H1 (cell line): ENCODE results near the gene CFC1B. TPM values are rescaled to one million over a fixed set of nuclear protein-coding genes. Genes with fewer than 3 reads are reported as not detected.
"Not testable (repeated sequence)": the region's sequence is repeated elsewhere in the genome, so short reads cannot be mapped to it uniquely, and the experiment has no call there.

Experiments used
- CTCF ChIA-PET: fragments of 300-600 bp; sonication (Branson Sonifier 250); formaldehyde crosslinking; loops from one replicate; lab custom pipeline; 2021; ENCODE audit not compliant: partially characterized antibody; lab: Charles Lee
- POLR2A ChIA-PET: fragments of 300-600 bp; sonication (Branson Sonifier 250); formaldehyde crosslinking; loops from one replicate; lab custom pipeline; 2021; ENCODE audit warnings: inconsistent platforms; ENCODE audit not compliant: partially characterized antibody; lab: Charles Lee
- DNase-seq, 2 experiments: peaks; one replicate each; pipeline versions ENCODE4 v3.0.0 to v3.0.0-alpha.2; 2010 to 2022; ENCODE audit warnings: low spot score in 2 of 2, low read depth in 1 of 2, mixed read lengths in 1 of 2
- FAIRE-seq: peaks from 2 replicates; lab custom pipeline; 2011; peaks lifted over from hg19 to GRCh38; lab: Jason Lieb, UNC
- H2AFZ ChIP-seq: 2 replicates; pipeline ENCODE4 v1.8.1; 2012; ENCODE audit warnings: low read length, inconsistent platforms
- H2AK5ac ChIP-seq: 2 replicates; pipeline ENCODE4 v1.6.1; 2013; ENCODE audit warnings: low read depth, low read length
- H2BK120ac ChIP-seq: replicated peaks from 2 replicates; pipeline ENCODE3; 2013; ENCODE audit warnings: low read depth, low read length, inconsistent platforms
- H2BK12ac ChIP-seq: 2 replicates; pipeline ENCODE4 v1.6.1; 2013; ENCODE audit warnings: low read depth, low read length
- H2BK15ac ChIP-seq: 2 replicates; pipeline ENCODE4 v1.6.1; 2013; ENCODE audit warnings: low read length
- H2BK20ac ChIP-seq: 2 replicates; pipeline ENCODE4 v1.6.1; 2013; ENCODE audit warnings: low read length
- H2BK5ac ChIP-seq: 2 replicates; pipeline ENCODE4 v1.6.1; 2013; ENCODE audit warnings: low read depth, low read length
- H3K14ac ChIP-seq: 2 replicates; pipeline ENCODE4 v1.6.1; 2013; ENCODE audit warnings: inconsistent platforms; ENCODE audit not compliant: insufficient read length
- H3K18ac ChIP-seq: 2 replicates; pipeline ENCODE4 v1.6.1; 2013; ENCODE audit warnings: low read length; ENCODE audit errors: extremely low read depth
- H3K23ac ChIP-seq: 2 replicates; pipeline ENCODE4 v1.6.1; 2013; ENCODE audit warnings: inconsistent platforms; ENCODE audit not compliant: insufficient read length
- H3K23me2 ChIP-seq: 2 replicates; pipeline ENCODE4 v1.6.1; 2013; ENCODE audit warnings: low read depth, low read length
- H3K27ac ChIP-seq: 2 replicates; pipeline ENCODE4 v1.6.1; 2011; ENCODE audit warnings: low read depth, low read length, inconsistent platforms
- H3K27me3 ChIP-seq, 4 experiments: replicated peaks in 1 of 4; 1 replicate in 1 of 4; 2 replicates in 3 of 4; pipeline versions ENCODE4 v1.6.1 to v1.8.1; 2011 to 2013; ENCODE audit warnings: low read length in 3 of 4, mild to moderate bottlenecking in 3 of 4, inconsistent platforms in 2 of 4, mixed read lengths in 2 of 4, moderate library complexity in 1 of 4; ENCODE audit not compliant: control insufficient read depth in 3 of 4, insufficient read depth in 3 of 4; ENCODE audit errors: extremely low read depth in 1 of 4
- H3K36me3 ChIP-seq, 4 experiments: 2 replicates each; pipeline versions ENCODE4 v1.6.1 to v1.8.1; 2011 to 2013; ENCODE audit warnings: mild to moderate bottlenecking in 4 of 4, low read length in 3 of 4, moderate library complexity in 2 of 4, control low read depth in 1 of 4, inconsistent platforms in 1 of 4; ENCODE audit not compliant: insufficient read depth in 4 of 4, control insufficient read depth in 2 of 4
- H3K4ac ChIP-seq: replicated peaks from 2 replicates; pipeline ENCODE3; 2013; ENCODE audit warnings: low read length, low read depth, mixed read lengths, inconsistent platforms; ENCODE audit not compliant: insufficient read length
- H3K4me1 ChIP-seq, 4 experiments: replicated peaks in 1 of 4; 1 replicate in 1 of 4; 2 replicates in 3 of 4; pipeline versions ENCODE4 v1.6.1 to v1.8.1; 2011 to 2013; ENCODE audit warnings: low read length in 3 of 4, inconsistent platforms in 2 of 4, mixed read lengths in 1 of 4; ENCODE audit not compliant: insufficient read depth in 4 of 4, control insufficient read depth in 3 of 4
- H3K4me2 ChIP-seq, 2 experiments: 2 replicates each; pipeline versions ENCODE4 v1.6.1 to v1.8.1; 2011 to 2013; ENCODE audit warnings: low read depth in 2 of 2, low read length in 2 of 2, control low read depth in 1 of 2, inconsistent platforms in 1 of 2, mild to moderate bottlenecking in 1 of 2; ENCODE audit not compliant: insufficient read depth in 1 of 2
- H3K4me3 ChIP-seq, 4 experiments: fragments of 200-600, 300-600 bp in 1 of 4; sonication (generic), shearing (Covaris generic), sonication (Bioruptor Twin) in 1 of 4; 2 replicates each; pipeline versions ENCODE4 v1.5.1 to v1.8.1; 2011 to 2016; ENCODE audit warnings: low read length in 4 of 4, low read depth in 3 of 4, control low read depth in 2 of 4, inconsistent platforms in 2 of 4, mild to moderate bottlenecking in 2 of 4, mixed read lengths in 1 of 4, moderate library complexity in 1 of 4; ENCODE audit not compliant: insufficient read depth in 2 of 4; ENCODE audit errors: extremely low read depth in 1 of 4
- H3K56ac ChIP-seq: replicated peaks from 2 replicates; pipeline ENCODE3; 2013; ENCODE audit warnings: low read depth, mild to moderate bottlenecking, mixed read lengths, low read length, inconsistent platforms; ENCODE audit not compliant: insufficient read length
- H3K79me1 ChIP-seq: 2 replicates; pipeline ENCODE4 v1.6.1; 2013; ENCODE audit warnings: low read depth, low read length, control low read depth
- H3K79me2 ChIP-seq, 2 experiments: 2 replicates each; pipeline versions ENCODE4 v1.6.1 to v1.8.1; 2012 to 2013; ENCODE audit warnings: low read length in 2 of 2, mild to moderate bottlenecking in 2 of 2, inconsistent platforms in 1 of 2; ENCODE audit not compliant: insufficient read depth in 2 of 2, control insufficient read depth in 1 of 2
- H3K9ac ChIP-seq, 4 experiments: replicated peaks in 1 of 4; 1 replicate in 1 of 4; 2 replicates in 3 of 4; pipeline versions ENCODE4 v1.6.1 to v1.8.1; 2011 to 2013; ENCODE audit warnings: low read depth in 3 of 4, low read length in 3 of 4, control low read depth in 2 of 4, mild to moderate bottlenecking in 2 of 4, moderate library complexity in 2 of 4, inconsistent platforms in 1 of 4; ENCODE audit errors: extremely low read depth in 1 of 4
- H3K9me3 ChIP-seq, 2 experiments: 2 replicates each; pipeline versions ENCODE4 v1.6.1 to v1.8.1; 2012 to 2013; ENCODE audit warnings: mild to moderate bottlenecking in 2 of 2, moderate library complexity in 2 of 2, control low read depth in 1 of 2, inconsistent platforms in 1 of 2, low read depth in 1 of 2, low read length in 1 of 2, mixed read lengths in 1 of 2; ENCODE audit not compliant: insufficient read depth in 2 of 2
- H4K20me1 ChIP-seq, 2 experiments: replicated peaks in 1 of 2; 2 replicates each; pipeline versions ENCODE3 to v1.8.1; 2011 to 2013; ENCODE audit warnings: inconsistent platforms in 2 of 2, low read length in 2 of 2, mild to moderate bottlenecking in 1 of 2; ENCODE audit not compliant: insufficient read depth in 2 of 2, control insufficient read depth in 1 of 2
- H4K5ac ChIP-seq: 2 replicates; pipeline ENCODE4 v1.6.1; 2013; ENCODE audit warnings: low read length, low read depth, mixed read lengths, inconsistent platforms; ENCODE audit not compliant: insufficient read length
- H4K8ac ChIP-seq: 2 replicates; pipeline ENCODE4 v1.8.0; 2013; ENCODE audit warnings: mild to moderate bottlenecking, moderate library complexity, low read length, inconsistent platforms; ENCODE audit not compliant: insufficient read depth; ENCODE audit errors: extremely low read depth
- H4K91ac ChIP-seq: replicated peaks from 2 replicates; pipeline ENCODE3; 2013; ENCODE audit warnings: low read length, mixed read lengths, inconsistent platforms; ENCODE audit not compliant: insufficient read length
- WGBS, 2 experiments: shearing (Covaris generic) in 1 of 2; methylation state at CpG; one replicate each; pipeline versions ENCODE4 v1.1.6 to v1.1.7; 2013 to 2015; ENCODE audit warnings: low lambda C conversion rate in 2 of 2, mixed read lengths in 2 of 2, inconsistent platforms in 1 of 2, low coverage in 1 of 2, missing lambda C conversion rate in 1 of 2; ENCODE audit not compliant: insufficient replicate concordance in 2 of 2, insufficient coverage in 1 of 2, insufficient read length in 1 of 2; ENCODE audit errors: extremely low coverage in 1 of 2, missing lambda C conversion rate in 1 of 2; 5-methylcytosine and 5-hydroxymethylcytosine counted together
- polyA plus RNA-seq, 7 experiments: library from polyadenylated mRNA; depleted of rRNA in 3 of 7; stranded (reverse) in 5 of 7; unstranded in 2 of 7; fragments of >200 nt in 5 of 7; fragments of 200-250 nt in 2 of 7; gene quantifications; 1 replicate in 5 of 7; 2 replicates in 1 of 7; 4 replicates in 1 of 7; pipeline versions ENCODE4 v1.2.1 to v1.2.3, GENCODE V29; 2011 to 2013; ENCODE audit warnings: missing spikeins in 2 of 7, mixed read lengths in 2 of 7
- total RNA-seq: library from RNA; stranded (reverse); fragmentation: NEBNext Ultra II Directional; extraction: Animal tissue kit (Norgen Biotek cat#: 25700); gene quantifications from 2 replicates; pipeline ENCODE4 v1.2.1, GENCODE V29; 2021

The CFC1B gene
- total and polyA plus RNA-seq, 2 of the 8 experiments (the other 6 are each of a cell fraction or from before 2014, with no cell fraction given), result 0.11 TPM; not detected in 1

DNA sequence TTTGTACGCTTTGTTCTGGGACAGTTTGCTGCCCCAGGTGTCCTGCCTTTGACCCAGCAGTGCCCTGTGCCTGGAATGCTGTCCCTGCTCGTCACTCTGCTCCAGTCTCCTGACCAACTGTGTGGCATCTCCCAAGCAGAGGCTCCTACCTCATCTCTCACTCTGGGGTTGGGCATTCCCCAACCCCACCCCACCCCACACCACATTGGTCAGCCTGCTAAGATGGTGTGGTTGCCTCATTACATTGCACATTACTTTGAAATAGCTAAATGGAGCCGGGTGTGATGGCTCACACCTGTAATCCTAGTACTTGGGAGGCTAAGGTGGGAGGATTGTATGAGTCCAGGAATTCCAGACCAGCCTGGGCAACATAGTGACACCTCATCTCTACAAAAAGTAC, 50.9 kb downstream of the CFC1B start:
- H2AK5ac ChIP-seq, DNase-seq, POLR2A ChIA-PET, H2BK20ac ChIP-seq, H4K91ac ChIP-seq, H4K8ac ChIP-seq, H3K23me2 ChIP-seq, H2BK120ac ChIP-seq, H3K36me3 ChIP-seq, H2BK5ac ChIP-seq, H2BK12ac ChIP-seq, CTCF ChIA-PET, H3K18ac ChIP-seq, FAIRE-seq, H3K4me2 ChIP-seq, H3K14ac ChIP-seq, H3K9me3 ChIP-seq, H3K56ac ChIP-seq, H2AFZ ChIP-seq, H3K27ac ChIP-seq, H3K4ac ChIP-seq, H4K20me1 ChIP-seq, H3K4me1 ChIP-seq, H3K9ac ChIP-seq, H3K27me3 ChIP-seq, H3K4me3 ChIP-seq, H2BK15ac ChIP-seq, H4K5ac ChIP-seq, H3K79me2 ChIP-seq, H3K23ac ChIP-seq, H3K79me1 ChIP-seq: not testable (repeated sequence)
- no CpG with 5 or more reads among the region's 3 CpGs for WGBS, 2 experiments

DNA sequence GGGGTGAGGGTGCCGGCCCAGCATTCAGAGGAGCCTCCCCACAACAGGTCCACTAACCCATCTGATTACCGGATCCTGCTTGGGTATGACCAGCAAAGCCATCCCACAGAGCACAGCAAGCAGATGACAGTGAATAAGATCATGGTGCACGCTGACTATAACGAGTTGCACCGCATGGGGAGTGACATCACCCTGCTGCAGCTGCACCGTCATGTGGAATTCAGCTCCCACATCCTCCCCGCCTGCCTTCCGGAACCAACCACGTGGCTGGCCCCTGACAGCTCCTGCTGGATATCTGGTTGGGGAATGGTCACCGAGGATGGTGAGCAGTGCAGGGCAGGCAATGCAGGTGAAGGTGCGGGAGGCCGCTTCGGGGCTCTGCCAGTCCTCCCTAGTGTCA, 53.2 kb downstream of the CFC1B start:
- H3K4me2 ChIP-seq, H2BK5ac ChIP-seq, H4K91ac ChIP-seq, H3K9ac ChIP-seq, H3K4ac ChIP-seq, POLR2A ChIA-PET, H2BK15ac ChIP-seq, H4K5ac ChIP-seq, H4K8ac ChIP-seq, H4K20me1 ChIP-seq, H3K36me3 ChIP-seq, H3K23ac ChIP-seq, CTCF ChIA-PET, H3K4me3 ChIP-seq, H3K4me1 ChIP-seq, H3K79me2 ChIP-seq, H2BK120ac ChIP-seq, FAIRE-seq, H2AFZ ChIP-seq, H3K9me3 ChIP-seq, H3K27ac ChIP-seq, H2AK5ac ChIP-seq, H3K14ac ChIP-seq, H2BK12ac ChIP-seq, H3K18ac ChIP-seq, H3K79me1 ChIP-seq, H3K56ac ChIP-seq, H2BK20ac ChIP-seq, H3K27me3 ChIP-seq, H3K23me2 ChIP-seq: not testable (repeated sequence)
- DNase-seq, result peak in 1 of 2 experiments; percentile 14
- WGBS, 2 experiments, result 94% methylated on average over 3 of the region's 13 CpGs; no CpG with 5 or more reads in 1 of the 2 experiments
